Hematopoietic multipotent progenitor cell treated with erythropoietin and hydrocortisone succinate and interleukin-3 and kit ligand, for 15 days (in vitro differentiated cells): ENCODE results near the gene HELZ2.
"Not testable (repeated sequence)": the region's sequence is repeated elsewhere in the genome, so short reads cannot be mapped to it uniquely, and the experiment has no call there.

ENCODE experiments used
- DNase-seq: peaks from one replicate; pipeline ENCODE4 v3.0.0-alpha.2; 2015; ENCODE audit warnings: low spot score

HELZ2 gene

GRCh38 chr20:63565699-63566335 lies 8.2 kb downstream of the HELZ2 start:
- no peak for DNase-seq

GRCh38 chr20:63565021-63565698 lies 8.9 kb downstream of the HELZ2 start:
- no peak for DNase-seq

- DNase-seq = no peak
Measured at GRCh38 chr20:63564036-63564810, 9.8 kb downstream of the HELZ2 start.

GRCh38 chr20:63563225-63563935 lies 10.7 kb downstream of the HELZ2 start:
- no peak for DNase-seq

GRCh38 chr20:63562461-63563224 lies 11.4 kb downstream of the HELZ2 start:
- no peak for DNase-seq

GRCh38 chr20:63561624-63562396 lies 12.2 kb downstream of the HELZ2 start:
- DNase-seq = no peak

GRCh38 chr20:63560856-63561609 lies 13.0 kb downstream of the HELZ2 start:
- DNase-seq = no peak

- DNase-seq = no peak
Measured at GRCh38 chr20:63560333-63560805, 13.7 kb downstream of the HELZ2 start.

- not testable (repeated sequence) for DNase-seq
Measured at GRCh38 chr20:63559485-63560332, 14.3 kb downstream of the HELZ2 start.

GRCh38 chr20:63558804-63559484 lies 15.1 kb downstream of the HELZ2 start:
- DNase-seq = no peak

- DNase-seq = no peak
Measured at GRCh38 chr20:63557481-63557891, 16.6 kb downstream of the HELZ2 start.

- DNase-seq = no peak
Measured at GRCh38 chr20:63556873-63557478, 17.1 kb downstream of the HELZ2 start.

GRCh38 chr20:63555661-63556381 lies 18.2 kb downstream of the HELZ2 start:
- no peak for DNase-seq

- DNase-seq = no peak
Measured at GRCh38 chr20:63554361-63555278, 19.4 kb downstream of the HELZ2 start.

- DNase-seq = no peak
Measured at GRCh38 chr20:63553933-63554290, 20.1 kb downstream of the HELZ2 start, which contains the start of gene FNDC11. FNDC11 (plus strand) TSS chr20:63554159; CDS start chr20:63555664, 1,505 bp downstream.
